ENCODE measurements around the gene GNPAT. TPM values are rescaled to one million over a fixed set of nuclear protein-coding genes. Genes with fewer than 3 reads are reported as not detected.

Gene GNPAT
- total and polyA plus RNA-seq, 2 of the 8 experiments (the other 6 are each of a cell fraction or from before 2014, with no cell fraction given) = 22.9 to 47.4 TPM

GRCh38 chr1:231279683-231280082, 38.7 kb downstream of the GNPAT start (continued):
- TF ChIP-seq RNF2 (IDR thresholded peaks at IDR 0.05; ENCODE audit: borderline replicate concordance, low read depth, low read length, missing control alignments, poor library complexity, severe bottlenecking) = no peak
